ENCODE results near the gene SKP2. TPM values are rescaled to one million over a fixed set of nuclear protein-coding genes. Genes with fewer than 3 reads are reported as not detected.

The SKP2 gene
- polyA plus RNA-seq, 1 experiment = 21.6 TPM

DNA sequence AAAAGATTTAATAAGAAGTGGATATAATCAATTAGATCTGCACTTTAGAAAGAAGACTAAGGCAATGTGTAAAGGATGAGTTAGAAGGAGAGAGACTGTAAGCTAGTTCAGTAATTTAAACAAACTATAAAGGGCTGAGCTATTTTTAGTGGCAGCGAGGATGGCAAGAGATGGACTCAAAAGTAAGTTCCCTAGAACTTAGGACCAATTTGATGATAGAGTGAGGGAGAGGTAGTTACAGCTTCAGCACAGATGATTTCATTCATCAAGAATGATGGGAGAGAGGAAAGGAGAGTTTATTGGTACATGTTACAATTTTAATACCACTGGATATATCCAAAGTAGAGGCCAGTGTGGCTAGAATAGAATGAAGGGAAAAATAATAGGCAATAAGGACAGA lies 70.7 kb downstream of the SKP2 start:
- no peaks in the 10 kb centered on the region for H3K9me3 ChIP-seq (ENCODE audit: control insufficient read depth, insufficient read depth, low read length)
- no peaks in the 10 kb centered on the region for H3K27me3 ChIP-seq (ENCODE audit: control insufficient read depth, insufficient read depth, low read length)
- TF ChIP-seq, protein P1, sequence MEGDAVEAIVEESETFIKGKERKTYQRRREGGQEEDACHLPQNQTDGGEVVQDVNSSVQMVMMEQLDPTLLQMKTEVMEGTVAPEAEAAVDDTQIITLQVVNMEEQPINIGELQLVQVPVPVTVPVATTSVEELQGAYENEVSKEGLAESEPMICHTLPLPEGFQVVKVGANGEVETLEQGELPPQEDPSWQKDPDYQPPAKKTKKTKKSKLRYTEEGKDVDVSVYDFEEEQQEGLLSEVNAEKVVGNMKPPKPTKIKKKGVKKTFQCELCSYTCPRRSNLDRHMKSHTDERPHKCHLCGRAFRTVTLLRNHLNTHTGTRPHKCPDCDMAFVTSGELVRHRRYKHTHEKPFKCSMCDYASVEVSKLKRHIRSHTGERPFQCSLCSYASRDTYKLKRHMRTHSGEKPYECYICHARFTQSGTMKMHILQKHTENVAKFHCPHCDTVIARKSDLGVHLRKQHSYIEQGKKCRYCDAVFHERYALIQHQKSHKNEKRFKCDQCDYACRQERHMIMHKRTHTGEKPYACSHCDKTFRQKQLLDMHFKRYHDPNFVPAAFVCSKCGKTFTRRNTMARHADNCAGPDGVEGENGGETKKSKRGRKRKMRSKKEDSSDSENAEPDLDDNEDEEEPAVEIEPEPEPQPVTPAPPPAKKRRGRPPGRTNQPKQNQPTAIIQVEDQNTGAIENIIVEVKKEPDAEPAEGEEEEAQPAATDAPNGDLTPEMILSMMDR (IDR thresholded peaks at IDR 0.05; ENCODE audit: low read depth, low read length) = no peak
- no peak overlapping the region for H3K4me3 ChIP-seq (ENCODE audit: low read depth, low read length)
- no peak for DNase-seq (ENCODE audit: low read depth, low spot score)
- ChIA-PET CTCF (interaction anchor here (0.6 to 1.4 kb wide), 2 partner anchors 20 to 45 kb away, joined by 3 to 4 read pairs; no protein-coding TSS in a partner anchor), POLR2A (interaction anchor here (1.0 kb wide), 1 partner anchor 19 kb away, joined by 5 read pairs; the partner anchor contains the start of gene NADK2)
- no peak overlapping the region for H3K27ac ChIP-seq (ENCODE audit: low read depth, low read length)

DNA sequence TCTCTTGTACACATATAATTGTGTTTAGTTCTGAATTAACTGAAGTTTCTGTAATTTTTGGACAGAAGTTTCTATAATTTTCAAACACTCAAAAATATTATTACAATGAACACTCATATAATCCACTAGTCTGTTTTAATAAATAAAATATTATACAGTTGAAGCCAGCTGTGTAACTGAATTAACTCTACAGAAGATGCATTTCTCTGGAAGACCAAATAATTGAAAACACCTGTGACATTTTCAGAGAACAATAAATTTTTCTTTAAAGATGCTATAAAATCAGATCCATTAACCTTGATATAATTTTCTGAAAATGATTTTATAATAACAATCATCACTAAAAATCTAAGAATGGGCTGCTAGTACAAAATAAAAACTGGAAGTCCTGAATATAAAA lies 75.1 kb downstream of the SKP2 start:
- H3K4me3 ChIP-seq (ENCODE audit: low read depth, low read length) = no peak overlapping the region
- H3K9me3 ChIP-seq (ENCODE audit: control insufficient read depth, insufficient read depth, low read length) = no peaks in the 10 kb centered on the region
- ChIA-PET CTCF (interaction anchor here (0.6 to 4.1 kb wide), 4 partner anchors 14 to 49 kb away, joined by 3 to 28 read pairs (median 4); partner anchors contain the start of gene NADK2), POLR2A (interaction anchor here (1.6 kb wide), 1 partner anchor 14 kb away, joined by 17 read pairs; the partner anchor contains the start of gene NADK2)
- DNase-seq (ENCODE audit: low read depth, low spot score) = no peak
- TF ChIP-seq, protein P1 (IDR thresholded peaks at IDR 0.05; ENCODE audit: low read depth, low read length) = no peak
- H3K27ac ChIP-seq (ENCODE audit: low read depth, low read length) = no peak overlapping the region
- no peaks in the 10 kb centered on the region for H3K27me3 ChIP-seq (ENCODE audit: control insufficient read depth, insufficient read depth, low read length)

DNA sequence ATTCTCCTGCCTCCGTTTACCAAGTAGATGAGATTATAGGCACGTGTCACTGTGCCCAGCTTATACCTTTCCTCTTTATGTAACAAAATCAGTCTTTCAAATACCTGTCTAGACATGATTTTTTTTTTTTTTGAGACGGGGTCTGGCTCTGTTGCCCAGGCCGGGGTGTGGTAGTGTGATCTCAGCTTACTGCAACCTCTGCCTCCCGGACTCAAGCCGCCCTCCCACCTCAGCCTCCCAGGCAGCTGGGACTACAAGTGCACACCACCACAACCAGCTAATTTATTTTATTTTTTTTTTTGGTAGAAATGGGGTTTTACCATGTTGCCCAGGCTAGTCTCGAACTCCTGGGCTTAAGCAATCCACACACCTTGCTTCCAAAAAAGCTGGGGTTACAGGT lies 76.6 kb downstream of the SKP2 start:
- Histone ChIP-seq H3K9me3 (ENCODE audit: control insufficient read depth, insufficient read depth, low read length) (no peaks in the 10 kb centered on the region), H3K4me3 (ENCODE audit: low read depth, low read length) (no peak overlapping the region), H3K27ac (ENCODE audit: low read depth, low read length) (peak overlapping the region; percentile 60), H3K27me3 (ENCODE audit: control insufficient read depth, insufficient read depth, low read length) (no peaks in the 10 kb centered on the region)
- TF ChIP-seq, protein P1 (IDR thresholded peaks at IDR 0.05; ENCODE audit: low read depth, low read length) = no peak
- DNase-seq (ENCODE audit: low read depth, low spot score) = no peak
- CTCF ChIA-PET = interaction anchor here (1.0 to 4.1 kb wide), 4 partner anchors 9 to 50 kb away, joined by 3 to 28 read pairs (median 3); partner anchors contain the start of gene NADK2
- POLR2A ChIA-PET = interaction anchor here (0.6 to 1.6 kb wide), 3 partner anchors 8 to 72 kb away, joined by 3 to 17 read pairs (median 7); partner anchors contain the start of gene NADK2

DNA sequence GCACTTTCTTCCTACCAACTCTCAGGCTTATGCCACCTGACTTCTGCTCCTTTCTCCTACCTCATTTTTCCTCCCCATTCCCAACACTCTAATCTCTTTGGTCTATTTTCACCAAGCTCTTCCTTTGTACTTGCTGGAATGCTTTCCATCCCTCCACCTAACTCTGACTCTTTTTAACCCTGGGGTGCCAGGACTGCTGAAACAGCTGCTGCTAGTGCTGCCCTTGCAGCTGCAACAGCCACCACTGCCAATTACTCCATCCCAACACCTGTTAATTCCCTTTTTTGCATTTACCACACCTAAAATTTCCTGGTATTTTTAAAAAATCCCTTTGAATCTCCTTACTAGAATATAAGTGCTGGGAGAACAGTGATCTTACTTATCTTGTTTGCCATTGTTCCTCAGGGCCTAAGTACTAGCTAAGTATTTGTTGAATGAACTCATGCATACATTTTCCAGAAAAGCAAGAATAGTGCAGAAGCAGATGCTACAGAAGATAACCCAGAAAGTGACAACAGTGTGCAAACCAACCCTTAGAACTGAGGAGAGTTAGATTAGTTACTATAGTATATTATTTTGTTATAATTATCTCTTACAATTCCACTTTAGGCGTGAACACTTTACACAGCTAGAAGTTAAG lies 78.4 kb downstream of the SKP2 start:
- CTCF ChIA-PET = interaction anchor here (1.3 to 4.1 kb wide), 2 partner anchors 11 to 52 kb away, joined by 4 to 28 read pairs; partner anchors contain the start of gene NADK2
- Histone ChIP-seq H3K27me3 (ENCODE audit: control insufficient read depth, insufficient read depth, low read length) (no peaks in the 10 kb centered on the region), H3K9me3 (ENCODE audit: control insufficient read depth, insufficient read depth, low read length) (no peaks in the 10 kb centered on the region), H3K27ac (ENCODE audit: low read depth, low read length) (no peak overlapping the region), H3K4me3 (ENCODE audit: low read depth, low read length) (no peak overlapping the region)
- POLR2A ChIA-PET = interaction anchor here (1.0 to 1.2 kb wide), 3 partner anchors 10 to 12 kb away, joined by 3 to 5 read pairs (median 4); partner anchors contain the start of gene NADK2
- TF ChIP-seq, protein P1 (IDR thresholded peaks at IDR 0.05; ENCODE audit: low read depth, low read length) = no peak
- DNase-seq (ENCODE audit: low read depth, low spot score) = no peak

DNA sequence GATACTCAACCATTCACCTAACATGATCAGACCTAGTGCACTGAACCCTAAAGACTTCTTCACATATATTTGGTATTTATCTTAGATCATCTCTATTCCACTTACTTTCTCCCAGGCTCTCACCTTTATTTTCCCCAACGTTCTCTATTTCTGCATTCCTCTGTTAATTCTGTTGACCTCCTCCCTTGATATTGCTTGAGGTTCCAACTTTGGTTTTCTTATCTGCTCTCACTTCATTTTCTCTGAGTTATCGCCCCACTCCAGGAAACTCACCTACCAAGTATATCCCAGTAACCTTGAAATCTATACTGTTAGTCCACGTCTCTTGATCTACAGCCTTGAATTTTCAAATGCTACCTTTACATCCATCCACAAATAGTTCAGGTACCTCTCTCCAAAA lies 80.6 kb downstream of the SKP2 start:
- H3K27ac ChIP-seq (ENCODE audit: low read depth, low read length) = no peak overlapping the region
- H3K4me3 ChIP-seq (ENCODE audit: low read depth, low read length) = no peak overlapping the region
- no peaks in the 10 kb centered on the region for H3K9me3 ChIP-seq (ENCODE audit: control insufficient read depth, insufficient read depth, low read length)
- no peak for DNase-seq (ENCODE audit: low read depth, low spot score)
- H3K27me3 ChIP-seq (ENCODE audit: control insufficient read depth, insufficient read depth, low read length) = no peaks in the 10 kb centered on the region
- ChIA-PET POLR2A (no interaction called here), CTCF (no interaction called here)
- TF ChIP-seq, protein P1 (IDR thresholded peaks at IDR 0.05; ENCODE audit: low read depth, low read length) = no peak

Data from AG04450 (cell line).